Measurements from ENCODE around the gene NR2F6.
"Not testable (repeated sequence)": the region's sequence is repeated elsewhere in the genome, so short reads cannot be mapped to it uniquely, and the experiment has no call there.

The NR2F6 gene

GRCh38 chr19:17192751-17193150 lies 53.0 kb downstream of the NR2F6 start:
- ATAC-seq: no peak
- TF ChIP-seq OSR1 (CRISPR knock-in tag; IDR thresholded peaks at IDR 0.05): no peak
- TF ChIP-seq, protein P1, sequence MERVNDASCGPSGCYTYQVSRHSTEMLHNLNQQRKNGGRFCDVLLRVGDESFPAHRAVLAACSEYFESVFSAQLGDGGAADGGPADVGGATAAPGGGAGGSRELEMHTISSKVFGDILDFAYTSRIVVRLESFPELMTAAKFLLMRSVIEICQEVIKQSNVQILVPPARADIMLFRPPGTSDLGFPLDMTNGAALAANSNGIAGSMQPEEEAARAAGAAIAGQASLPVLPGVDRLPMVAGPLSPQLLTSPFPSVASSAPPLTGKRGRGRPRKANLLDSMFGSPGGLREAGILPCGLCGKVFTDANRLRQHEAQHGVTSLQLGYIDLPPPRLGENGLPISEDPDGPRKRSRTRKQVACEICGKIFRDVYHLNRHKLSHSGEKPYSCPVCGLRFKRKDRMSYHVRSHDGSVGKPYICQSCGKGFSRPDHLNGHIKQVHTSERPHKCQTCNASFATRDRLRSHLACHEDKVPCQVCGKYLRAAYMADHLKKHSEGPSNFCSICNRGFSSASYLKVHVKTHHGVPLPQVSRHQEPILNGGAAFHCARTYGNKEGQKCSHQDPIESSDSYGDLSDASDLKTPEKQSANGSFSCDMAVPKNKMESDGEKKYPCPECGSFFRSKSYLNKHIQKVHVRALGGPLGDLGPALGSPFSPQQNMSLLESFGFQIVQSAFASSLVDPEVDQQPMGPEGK (CRISPR knock-in tag; IDR thresholded peaks at IDR 0.05; ENCODE audit: borderline replicate concordance): no peak

DNA sequence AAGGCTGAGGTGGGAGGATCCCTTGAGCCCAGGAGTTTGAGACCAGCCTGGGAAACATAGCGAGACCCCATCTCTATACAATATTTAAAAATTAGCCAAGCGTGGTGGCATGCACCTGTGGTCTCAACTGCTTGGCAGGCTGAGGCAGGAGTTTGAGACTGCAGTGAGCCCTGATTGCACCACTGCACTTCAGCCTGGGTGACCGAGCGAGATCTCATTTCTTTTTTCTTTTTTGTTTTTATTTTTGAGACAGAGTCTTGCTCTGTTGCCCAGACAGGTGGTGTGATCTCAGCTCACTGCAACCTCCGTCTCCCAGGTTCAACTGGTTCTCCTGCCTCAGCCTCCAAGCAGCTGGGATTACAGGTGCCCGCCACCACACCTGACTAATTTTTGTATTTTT lies 54.0 kb downstream of the NR2F6 start:
- ATAC-seq: not testable (repeated sequence)

DNA sequence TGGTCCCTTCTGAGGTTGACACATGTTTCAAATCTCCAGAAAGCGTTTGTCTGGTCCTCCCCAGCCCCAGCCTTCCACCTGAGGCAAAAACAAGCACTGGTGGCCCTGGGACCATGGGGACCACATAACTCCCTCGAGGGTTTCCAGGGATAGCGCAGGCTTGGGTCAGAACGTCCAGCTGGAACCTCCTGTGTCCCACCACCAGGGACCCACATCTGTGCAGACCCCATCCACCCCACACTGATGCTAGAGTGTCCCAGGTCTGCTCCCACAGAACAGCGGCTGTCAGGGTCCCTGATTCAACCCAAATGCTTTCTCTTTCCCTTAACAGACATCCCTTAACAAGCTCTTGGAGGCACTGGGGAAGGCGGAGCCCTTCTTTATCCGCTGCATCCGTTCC lies 60.1 kb downstream of the NR2F6 start:
- ATAC-seq: no peak
- TF ChIP-seq, protein P2, sequence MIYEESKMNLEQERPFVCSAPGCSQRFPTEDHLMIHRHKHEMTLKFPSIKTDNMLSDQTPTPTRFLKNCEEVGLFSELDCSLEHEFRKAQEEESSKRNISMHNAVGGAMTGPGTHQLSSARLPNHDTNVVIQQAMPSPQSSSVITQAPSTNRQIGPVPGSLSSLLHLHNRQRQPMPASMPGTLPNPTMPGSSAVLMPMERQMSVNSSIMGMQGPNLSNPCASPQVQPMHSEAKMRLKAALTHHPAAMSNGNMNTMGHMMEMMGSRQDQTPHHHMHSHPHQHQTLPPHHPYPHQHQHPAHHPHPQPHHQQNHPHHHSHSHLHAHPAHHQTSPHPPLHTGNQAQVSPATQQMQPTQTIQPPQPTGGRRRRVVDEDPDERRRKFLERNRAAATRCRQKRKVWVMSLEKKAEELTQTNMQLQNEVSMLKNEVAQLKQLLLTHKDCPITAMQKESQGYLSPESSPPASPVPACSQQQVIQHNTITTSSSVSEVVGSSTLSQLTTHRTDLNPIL (CRISPR knock-in tag; IDR thresholded peaks at IDR 0.05; ENCODE audit: low read depth): no peak
- TF ChIP-seq ZFP30 (CRISPR knock-in tag; IDR thresholded peaks at IDR 0.05): no peak

DNA sequence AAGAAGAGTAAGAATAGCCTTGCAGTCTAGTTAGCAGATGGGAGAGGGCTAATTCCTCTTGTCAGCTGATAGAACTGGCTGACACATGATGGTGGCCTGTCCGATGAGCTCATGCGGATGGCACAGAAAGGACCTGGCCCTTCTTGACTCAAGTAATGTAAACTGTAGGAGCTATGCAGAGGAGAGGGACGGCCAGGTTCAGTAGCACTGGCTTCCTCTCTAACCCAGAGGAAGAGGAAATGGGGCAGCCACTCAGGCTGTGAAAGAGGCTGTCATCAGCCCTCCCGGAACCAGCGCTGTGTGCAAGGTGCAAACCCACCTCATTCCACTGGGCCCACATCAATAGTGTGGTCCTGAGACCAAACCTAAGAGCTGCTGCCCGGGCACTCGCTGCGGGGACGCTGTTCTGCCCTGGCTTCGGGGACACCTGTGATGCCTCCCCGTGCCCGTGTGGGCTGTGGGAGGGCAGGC lies 61.3 kb downstream of the NR2F6 start:
- no peak for ATAC-seq

More for the DNA sequence above, 61.3 kb downstream of the NR2F6 start:
- TF ChIP-seq ARNTL (CRISPR knock-in tag; IDR thresholded peaks at IDR 0.05; ENCODE audit: borderline replicate concordance, low read depth) (no peak), ESRRG (CRISPR knock-in tag; IDR thresholded peaks at IDR 0.05) (no peak), TCF4 (CRISPR knock-in tag; IDR thresholded peaks at IDR 0.05; ENCODE audit: borderline replicate concordance) (no peak), TSHZ2 (CRISPR knock-in tag; IDR thresholded peaks at IDR 0.05) (no peak), TOX (CRISPR knock-in tag; IDR thresholded peaks at IDR 0.05; ENCODE audit: borderline replicate concordance) (no peak), ZNF70 (CRISPR knock-in tag; IDR thresholded peaks at IDR 0.05) (no peak), ZFP30 (CRISPR knock-in tag; IDR thresholded peaks at IDR 0.05) (no peak), GLIS3 (CRISPR knock-in tag; IDR thresholded peaks at IDR 0.05) (no peak), ZNF565 (CRISPR knock-in tag; conservative IDR thresholded peaks at IDR 0.05; ENCODE audit: low read depth) (no peak), ISL1 (CRISPR knock-in tag; IDR thresholded peaks at IDR 0.05) (no peak), PPARA (CRISPR knock-in tag; IDR thresholded peaks at IDR 0.05; ENCODE audit: borderline replicate concordance) (no peak), ZNF8 (CRISPR knock-in tag; IDR thresholded peaks at IDR 0.05) (no peak), POU6F1 (CRISPR knock-in tag; IDR thresholded peaks at IDR 0.05; ENCODE audit: borderline replicate concordance, low read depth) (no peak)
- TF ChIP-seq, protein P2 (CRISPR knock-in tag; IDR thresholded peaks at IDR 0.05; ENCODE audit: low read depth): no peak
- TF ChIP-seq, protein P1 (CRISPR knock-in tag; IDR thresholded peaks at IDR 0.05; ENCODE audit: borderline replicate concordance): no peak
